HG03439 (cell line): ENCODE measurements around the gene CREB5.
A peak's percentile ranks its signal among the peaks of the same experiment; 100 is the strongest.
"Not testable (repeated sequence)": the region's sequence is repeated elsewhere in the genome, so short reads cannot be mapped to it uniquely, and the experiment has no call there.

Experiments
- ATAC-seq: cut with Tn5 transposase; IDR thresholded peaks from one replicate; pipeline ENCODE4 v1.9.1; 2021; ENCODE audit warnings: mild to moderate bottlenecking, moderate library complexity; ENCODE audit not compliant: unreplicated experiment

Gene CREB5

DNA sequence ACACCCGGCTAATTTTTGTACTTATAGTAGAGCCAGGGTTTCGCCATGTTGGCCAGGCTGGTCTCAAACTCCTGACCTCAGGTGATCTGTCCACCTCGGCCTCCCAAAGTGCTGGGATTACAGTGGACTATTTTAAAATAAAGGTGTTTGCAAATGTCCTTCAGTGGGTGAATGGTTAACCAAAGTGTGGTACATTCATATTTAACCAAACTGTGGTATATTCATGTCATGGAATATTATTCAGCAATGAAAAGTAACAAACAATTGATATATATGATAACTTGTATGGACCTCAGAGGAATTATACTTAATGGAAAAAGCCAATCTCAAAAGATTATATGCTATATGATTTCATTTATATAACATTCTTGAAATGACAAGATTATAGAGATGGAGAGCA lies 190.0 kb downstream of the CREB5 start:
- no peak for ATAC-seq

DNA sequence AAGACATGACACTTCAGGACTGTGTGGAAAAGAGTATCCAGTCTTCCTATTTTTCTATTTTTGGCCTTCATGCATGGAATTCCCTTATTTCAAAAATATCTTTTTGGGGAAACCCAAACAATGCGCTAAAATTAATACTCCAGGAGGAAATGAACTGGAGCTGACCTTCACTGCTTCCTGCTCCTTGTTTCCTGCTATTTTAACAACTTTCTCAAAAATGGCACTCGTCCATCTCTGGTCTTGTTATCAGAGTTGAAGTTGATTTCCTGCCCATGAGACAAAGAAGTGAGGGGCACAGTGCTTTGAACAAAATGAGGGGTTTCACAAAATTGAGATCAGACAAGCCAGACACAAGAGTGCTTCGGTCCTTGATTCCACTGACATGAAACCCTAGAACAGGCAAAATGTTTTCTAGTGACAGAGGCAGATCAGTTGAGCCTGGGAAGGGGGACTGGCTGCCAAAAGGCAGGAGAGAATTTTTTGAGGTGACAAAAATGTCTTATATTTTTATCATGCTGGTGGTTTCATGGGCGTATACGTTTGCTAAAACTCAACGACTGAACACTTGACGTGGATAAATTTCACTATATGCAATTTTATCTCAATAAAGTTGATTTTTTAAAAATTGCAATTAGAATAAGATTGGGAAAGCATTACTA lies 193.2 kb downstream of the CREB5 start:
- no peak for ATAC-seq

DNA sequence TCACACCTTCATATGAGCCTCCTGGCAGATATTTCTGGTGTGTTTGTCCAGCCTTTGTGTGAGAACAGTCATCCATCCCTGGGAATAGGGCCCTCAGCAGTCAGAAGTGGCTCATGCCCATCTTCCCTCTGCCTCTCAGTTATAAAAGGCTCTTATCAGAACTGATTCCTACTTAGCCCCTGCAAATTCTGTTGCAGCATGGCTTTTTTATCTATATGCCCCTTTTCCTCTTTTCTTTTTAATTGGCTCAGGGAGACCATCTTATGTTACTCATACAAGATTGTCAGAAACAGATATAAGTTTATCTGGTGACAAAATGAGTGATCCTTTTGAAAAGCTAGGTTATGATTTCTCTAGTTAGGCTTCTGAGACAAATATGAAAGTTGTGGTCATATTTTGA lies 194.1 kb downstream of the CREB5 start:
- no peak for ATAC-seq

DNA sequence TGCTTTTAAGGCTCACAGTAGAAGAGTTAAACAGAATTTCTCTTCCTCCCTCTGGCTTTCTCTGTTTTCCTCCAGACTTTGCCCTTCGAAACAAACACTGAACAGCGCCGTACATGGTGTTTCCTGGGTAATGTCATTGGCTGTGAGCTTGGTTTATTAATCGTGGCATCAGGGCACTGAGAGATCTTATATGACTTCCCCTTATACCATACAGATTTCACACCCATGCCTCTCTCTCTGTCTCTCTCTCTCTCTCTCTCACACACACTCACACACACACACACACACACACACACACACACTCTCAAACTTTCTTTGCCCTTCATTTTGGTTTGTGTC lies 195.5 kb downstream of the CREB5 start:
- ATAC-seq, result no peak

DNA sequence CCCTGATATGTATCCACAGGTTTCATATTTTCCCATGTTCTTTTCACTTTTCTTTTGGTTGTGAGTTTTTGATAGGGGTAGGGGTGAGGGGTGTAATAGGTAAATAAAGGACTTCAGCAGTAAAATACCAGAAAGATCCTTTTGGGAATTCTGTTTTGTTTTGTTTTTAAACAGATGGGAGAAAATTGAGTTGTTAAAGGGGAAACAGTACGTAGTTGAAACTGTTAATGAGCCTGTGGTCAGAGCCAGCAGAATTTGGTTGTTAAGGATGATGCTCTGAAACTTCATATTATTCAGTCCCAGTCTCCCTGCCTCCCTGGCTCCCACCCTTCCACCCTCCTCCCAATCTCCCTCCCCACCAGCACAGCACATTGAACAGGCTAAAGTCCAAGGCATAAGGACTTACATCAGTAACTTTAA lies 195.9 kb downstream of the CREB5 start:
- no peak for ATAC-seq

DNA sequence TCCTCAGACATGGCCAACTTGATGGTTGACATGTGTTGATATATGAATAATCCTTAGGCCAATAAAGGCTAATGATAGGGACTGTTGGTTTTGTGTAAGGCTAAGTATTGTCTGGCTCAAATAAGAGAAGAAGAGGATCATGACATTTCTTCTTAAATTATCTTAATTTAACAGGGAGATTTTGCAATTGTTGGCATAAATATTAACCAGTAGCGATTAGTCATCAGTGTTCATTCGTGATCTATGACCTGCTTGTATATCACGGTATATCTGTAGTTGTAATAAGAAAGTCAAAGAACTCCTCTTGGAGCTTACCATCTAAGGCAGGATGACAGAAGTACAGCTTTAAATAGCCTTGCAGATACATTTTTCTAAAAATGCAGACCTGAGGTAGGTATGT lies 196.4 kb downstream of the CREB5 start:
- ATAC-seq, result no peak

DNA sequence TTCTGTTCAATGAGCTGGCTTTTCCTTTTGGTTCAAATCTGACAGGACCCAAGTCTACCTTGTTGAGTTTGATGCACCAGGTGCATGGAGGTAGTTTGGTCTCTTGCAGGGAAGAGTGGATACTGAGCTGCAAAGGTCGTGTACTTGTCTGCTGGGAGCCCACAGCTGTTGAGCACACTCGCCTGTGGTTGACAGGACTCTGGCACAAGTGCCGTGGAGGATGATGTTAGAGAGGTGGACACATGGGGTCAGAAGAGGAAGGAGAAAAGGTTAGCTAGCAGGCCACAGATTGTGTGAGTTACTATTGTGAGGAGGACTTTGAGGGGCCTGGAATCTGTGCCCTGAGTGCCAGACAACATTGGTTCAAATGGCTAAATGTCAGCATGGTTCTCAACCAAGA lies 197.3 kb downstream of the CREB5 start:
- no peak for ATAC-seq

DNA sequence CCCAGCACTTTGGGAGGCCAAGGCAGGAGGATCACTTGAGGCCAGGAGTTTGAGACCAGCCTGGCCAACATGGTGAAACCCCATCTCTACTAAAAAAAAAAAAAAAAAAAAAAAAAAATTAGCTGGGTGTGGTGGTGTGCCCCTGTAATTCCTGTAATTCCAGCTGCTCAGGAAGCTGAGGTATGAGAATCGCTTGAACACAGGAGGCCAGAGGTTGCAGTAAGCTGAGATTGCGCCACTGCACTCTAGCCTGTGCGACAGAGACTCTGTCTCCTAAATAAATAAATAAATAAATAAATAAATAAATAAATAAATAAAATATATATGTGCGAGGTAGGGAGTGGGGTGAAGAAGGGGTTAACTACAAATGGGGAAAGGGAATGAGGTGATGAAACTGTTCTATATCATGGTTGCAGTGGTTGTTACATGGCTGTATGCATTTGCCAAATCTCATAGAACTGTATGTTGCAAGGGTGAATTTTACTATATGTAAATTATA lies 199.1 kb downstream of the CREB5 start:
- not testable (repeated sequence) for ATAC-seq

DNA sequence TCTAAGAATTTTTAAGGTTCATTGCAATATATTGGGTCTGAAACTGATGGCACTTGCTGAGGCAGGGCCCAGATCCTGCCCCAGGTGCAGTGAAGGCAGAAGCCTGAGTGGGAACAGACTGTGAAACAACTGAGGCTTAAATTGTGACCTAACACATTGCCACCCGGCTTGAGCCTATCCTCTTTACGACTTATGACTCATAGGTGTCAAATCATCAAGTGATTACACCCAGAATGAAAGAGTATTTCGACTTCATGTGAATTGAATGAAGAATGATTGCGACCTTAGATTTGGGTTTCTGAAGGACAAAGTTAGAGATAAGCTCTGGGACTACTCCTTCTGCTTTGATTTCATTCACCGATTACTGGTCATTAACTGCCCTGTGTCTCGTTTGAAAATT lies 200.9 kb downstream of the CREB5 start:
- no peak for ATAC-seq

DNA sequence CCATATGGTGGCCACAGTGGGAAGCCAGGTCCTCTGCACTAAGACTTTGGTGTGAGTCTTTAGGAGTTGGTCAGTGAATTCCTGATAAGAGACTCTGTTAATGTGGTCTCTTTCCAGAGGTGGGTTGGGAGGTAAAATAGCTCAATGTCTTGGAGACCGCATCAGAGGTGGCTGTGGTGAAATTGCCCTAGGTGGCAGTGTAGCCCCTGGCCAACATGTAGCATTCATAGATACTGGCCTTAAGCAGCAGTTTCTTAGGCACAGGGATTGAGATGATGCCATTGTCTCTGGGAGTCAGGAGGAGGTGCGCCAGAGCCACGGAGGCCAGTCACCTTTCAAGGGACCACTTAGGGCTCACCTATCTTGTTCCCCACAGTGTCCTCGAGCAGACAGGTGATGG lies 202.8 kb downstream of the CREB5 start:
- no peak for ATAC-seq

DNA sequence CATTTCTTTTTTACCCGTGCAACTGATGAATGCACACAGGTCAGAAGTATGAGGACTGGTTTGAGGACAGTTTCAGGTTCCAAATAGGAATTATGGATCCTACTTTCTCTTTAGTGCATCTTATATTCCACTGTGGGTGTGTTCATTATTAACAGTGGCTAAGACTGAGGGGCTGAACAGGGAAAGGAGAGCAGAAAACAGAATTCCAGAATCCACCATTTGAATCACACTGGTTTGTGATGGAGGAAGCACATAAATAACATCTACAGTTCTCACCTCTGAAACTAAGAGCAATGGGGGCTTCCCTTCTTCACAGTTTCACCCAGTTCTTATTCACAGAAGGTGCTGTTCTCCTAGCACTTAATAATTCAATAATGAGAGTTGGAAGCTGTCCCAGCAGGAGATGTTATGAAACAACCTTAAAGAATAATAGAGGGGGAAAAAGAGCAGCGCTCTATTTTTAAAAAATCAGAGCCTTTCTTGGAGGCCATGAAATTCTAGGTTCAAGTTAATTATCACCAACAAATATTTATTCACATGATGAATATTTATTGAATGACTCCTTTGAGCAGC lies 205.1 kb downstream of the CREB5 start:
- no peak for ATAC-seq

DNA sequence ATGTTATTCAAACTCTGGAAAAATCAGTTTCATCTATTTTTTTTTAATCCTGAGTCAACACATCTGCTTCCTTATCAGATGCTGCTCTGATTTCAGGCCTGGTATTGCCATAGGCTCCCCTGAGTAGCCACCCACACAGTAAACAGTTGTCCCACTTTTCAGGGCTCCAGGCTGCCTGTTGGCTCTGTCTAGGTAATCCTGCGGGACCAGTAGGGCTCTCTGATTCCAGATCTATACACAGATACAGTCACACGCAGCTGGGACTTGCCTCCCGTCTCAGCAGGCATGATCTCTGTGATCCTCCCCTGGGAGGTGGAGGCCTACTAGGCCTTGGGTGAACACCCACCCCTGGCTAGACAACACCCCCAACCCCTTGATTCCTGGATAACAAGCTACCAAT lies 206.1 kb downstream of the CREB5 start:
- no peak for ATAC-seq

DNA sequence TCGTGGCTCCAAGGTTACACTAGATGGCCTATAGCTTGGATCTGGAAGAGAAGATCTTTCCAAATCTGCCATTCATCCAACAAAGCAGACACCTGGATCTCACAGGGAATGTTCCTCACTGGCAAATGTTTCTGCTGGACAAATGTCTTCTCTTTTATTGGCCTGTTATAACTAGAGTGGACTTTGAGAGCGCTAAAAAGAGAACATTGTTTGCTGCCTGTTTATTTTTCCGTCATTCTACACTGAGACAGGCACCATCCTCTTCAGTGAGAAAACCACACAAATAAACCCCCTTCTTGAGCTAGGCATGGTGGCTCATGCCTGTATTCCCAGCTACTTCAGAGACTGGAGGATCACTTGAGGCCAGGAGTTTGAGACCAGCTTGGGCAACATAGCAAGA lies 206.9 kb downstream of the CREB5 start:
- ATAC-seq, result no peak

DNA sequence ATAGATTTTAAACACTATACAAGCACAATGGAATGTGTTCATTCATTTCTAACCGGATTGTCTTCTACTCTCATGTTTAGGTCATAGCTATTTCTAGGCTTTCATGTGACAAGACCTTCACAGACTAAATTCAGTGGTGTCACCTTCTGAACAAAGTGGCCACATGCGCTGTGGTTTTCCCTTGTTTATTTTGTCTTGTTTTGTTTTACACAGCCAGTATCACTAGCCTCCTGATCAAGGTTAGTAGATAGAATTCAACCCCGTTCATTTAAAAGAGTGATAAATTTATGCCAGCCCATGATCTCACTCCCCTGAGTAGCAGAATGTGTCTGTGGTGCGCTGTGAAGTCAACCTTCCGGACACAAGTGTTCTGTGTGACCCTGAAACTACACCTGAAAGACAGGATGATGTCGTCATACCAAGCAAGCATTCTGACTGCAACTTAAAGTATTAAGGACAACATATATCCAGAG lies 209.1 kb downstream of the CREB5 start:
- ATAC-seq, result peak; percentile 66

DNA sequence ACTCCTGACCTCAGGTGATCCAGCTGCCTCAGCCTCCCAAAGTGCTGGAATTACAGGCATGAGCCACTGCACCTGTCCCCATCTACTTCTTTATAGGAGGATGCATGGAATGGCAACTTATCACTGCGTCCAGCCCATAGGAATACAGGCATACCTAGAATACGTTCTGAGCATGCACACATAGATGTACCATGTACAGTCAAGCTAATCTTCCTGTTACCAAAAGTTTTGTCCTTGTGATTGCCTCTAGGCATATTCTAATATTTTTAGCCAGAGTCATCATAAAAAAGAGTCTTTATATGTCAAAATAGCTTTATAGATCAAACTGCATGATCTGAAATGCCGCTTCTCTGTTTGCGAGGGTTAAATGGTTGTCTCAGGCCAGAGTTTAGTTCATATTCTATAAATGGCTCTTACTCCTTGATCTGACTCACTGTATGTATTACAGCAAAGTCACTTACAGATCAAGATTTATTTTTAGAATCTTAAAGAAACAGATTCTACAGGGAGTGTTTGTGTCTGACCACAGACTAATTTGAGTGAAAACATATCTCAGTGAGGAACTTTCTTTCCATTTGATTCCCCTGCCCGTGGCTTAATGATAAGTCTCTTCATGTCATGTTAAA lies 210.9 kb downstream of the CREB5 start:
- no peak for ATAC-seq

DNA sequence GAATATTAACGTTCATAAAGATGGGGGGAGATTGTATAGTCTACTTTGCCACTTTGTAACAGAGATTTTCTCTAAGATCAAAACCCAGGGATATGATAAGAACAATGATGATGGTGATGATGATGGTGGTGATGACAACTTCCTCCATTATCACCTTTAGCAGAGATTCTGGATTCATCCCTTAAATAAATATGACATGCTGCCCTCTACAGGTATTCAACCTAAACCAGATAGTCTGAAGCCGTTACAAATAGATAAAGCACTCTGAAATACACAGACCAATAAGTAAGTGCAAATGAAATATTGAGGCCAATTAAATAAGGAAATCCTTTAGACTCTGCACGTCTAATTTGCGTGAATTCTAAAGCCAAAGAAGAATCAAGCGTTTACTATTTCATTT lies 211.5 kb downstream of the CREB5 start:
- ATAC-seq, result no peak

DNA sequence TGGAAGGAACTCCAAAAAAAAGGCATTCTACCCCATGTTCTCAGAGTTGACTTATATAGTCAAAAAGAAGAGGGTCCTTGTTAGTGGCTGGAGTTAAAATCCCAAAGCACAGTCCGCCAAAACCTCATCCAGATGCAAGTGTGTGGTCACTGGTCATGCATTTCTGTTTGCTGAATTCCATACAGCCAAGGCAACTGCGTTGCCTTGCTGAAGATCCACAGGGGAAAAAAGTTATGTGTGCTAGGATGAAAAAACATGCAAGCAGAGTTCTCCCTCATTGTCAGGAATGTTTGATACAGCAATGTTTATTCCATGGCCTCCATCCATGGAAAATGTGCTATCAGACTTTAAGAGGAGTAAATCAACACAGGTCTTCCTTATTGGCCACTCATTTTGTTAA lies 213.1 kb downstream of the CREB5 start:
- no peak for ATAC-seq

DNA sequence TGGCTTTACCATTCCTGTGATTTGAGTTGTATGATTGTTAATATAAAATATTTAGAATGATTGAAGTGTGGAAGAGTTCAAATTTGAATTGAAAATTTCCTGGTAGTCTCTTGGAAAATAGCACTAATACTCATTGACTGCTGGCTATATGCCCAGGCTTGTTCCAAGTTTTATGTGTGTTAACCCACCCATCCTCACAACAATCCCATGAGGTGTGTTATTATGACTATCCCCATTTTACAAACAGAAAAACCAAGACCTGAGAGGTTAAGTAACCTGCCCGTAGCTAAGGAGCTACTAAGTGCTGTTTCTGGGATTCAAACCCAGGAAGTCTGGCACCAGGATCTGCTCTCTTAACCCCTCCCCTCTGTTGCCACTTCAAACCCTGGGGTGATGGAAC lies 213.9 kb downstream of the CREB5 start:
- no peak for ATAC-seq

DNA sequence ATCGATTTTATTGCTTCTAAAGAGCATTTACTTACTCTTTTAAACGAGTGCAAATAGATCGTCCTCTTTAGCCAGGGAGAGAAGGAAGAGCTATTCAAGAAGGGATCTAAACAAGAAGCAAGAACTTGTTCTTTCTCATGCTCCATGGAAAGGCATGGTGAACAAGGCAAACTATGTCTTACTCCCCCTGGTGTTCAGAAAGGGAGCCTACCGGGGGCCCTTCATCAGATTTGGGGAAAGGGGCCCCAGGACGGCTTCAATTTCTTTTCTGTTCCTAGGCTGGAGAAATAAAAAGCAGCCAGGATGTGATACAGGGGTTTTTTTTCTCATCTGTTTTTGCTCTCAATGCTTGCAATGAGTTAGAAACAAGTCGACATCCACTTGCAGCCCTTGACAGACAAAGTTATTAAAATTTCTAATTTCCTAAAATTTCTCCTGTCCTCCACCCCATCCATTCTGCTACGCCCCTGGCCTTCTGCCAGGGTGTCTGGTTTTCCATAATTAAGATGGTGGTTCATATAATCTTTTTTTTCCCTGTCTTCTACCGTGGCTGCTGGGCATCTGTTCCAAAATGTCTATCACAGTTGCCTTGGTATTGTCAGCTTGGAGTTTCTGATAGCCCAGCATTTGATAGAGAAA lies 214.4 kb downstream of the CREB5 start:
- ATAC-seq, result no peak

DNA sequence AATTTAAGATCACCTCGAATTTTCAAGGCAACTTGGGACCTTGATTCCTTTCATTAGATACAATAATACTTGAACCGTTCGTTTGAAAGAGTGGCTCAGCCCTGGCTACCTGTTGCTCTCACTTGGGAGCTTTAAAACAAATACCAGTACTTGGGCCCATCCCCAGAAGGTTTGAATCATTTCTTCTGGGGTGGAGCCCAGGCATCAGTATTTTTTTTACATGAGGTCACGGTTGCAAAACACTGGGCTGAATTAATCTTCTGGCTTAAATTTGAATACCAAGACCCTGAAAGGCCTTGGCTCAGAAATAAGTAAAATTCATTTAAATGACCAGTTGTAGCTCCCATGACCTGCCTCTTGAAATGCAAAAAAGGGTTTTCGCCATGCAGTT lies 214.9 kb downstream of the CREB5 start:
- no peak for ATAC-seq

DNA sequence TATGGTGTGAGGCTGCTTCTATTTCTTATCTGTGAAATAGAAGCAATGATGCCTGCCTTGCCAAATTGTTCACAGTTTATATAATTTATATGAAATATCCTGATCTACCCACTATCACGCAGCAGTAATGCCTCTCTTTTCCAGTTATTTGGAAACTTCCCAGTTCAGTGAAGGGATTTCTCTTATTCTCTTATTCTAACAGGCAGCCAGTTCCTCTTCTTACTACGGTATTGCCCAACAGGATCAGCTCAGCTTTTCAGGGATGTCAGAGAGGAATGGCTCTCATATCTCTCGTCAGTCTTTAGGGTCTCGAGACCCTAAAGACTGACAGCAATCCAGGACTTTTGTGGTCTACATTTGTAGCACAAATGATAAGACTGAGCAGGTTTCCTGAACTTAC lies 215.6 kb downstream of the CREB5 start:
- ATAC-seq, result no peak

DNA sequence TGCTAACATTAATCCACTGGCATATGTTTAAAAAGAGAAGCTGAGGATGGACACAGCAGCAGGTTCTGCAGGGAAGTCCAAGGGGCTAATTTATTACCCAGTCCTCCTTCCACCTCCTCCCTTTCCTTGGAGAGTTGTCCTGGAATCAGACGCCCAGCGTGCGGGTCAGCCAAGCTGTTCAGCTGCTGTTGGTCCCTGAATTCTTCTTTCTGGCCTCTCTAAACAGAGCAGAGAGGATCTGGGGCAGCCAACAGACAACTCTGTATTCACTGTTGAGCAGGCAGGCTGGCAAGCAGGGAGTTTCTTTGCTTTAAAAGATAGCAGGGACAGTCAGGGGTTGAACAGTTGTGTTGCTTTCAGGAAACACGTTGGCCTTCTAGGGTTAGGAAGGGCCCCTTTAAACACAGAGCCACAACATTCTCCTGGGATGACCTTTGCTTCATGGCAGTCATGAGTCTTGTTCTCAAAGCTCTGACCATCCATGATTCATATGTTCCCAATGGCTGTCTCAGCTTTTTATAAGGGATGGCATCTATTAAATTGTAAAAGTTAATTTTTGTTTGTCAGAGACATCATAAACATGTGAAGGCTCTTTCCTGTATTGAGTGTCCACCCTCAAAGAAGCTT lies 217.0 kb downstream of the CREB5 start:
- ATAC-seq, result no peak
